Fibroblast of the aortic adventitia (primary cell): ENCODE data around the gene TMIE. TPM values are rescaled to one million over a fixed set of nuclear protein-coding genes. Genes with fewer than 3 reads are reported as not detected.

Experiments
- DNase-seq: peaks from one replicate; pipeline ENCODE4 v3.0.0-alpha.2; 2010; ENCODE audit warnings: low read depth
- H3K4me3 ChIP-seq: 2 replicates; pipeline ENCODE4 v1.5.1; 2011; ENCODE audit warnings: low read depth, mild to moderate bottlenecking, control low read depth, low read length, moderate library complexity
- total RNA-seq: library from RNA; depleted of rRNA; stranded (reverse); fragments of >200 nt; gene quantifications from 2 replicates; pipeline ENCODE4 v1.2.3, GENCODE V29; 2012; ENCODE audit warnings: low replicate concordance
- TF ChIP-seq, protein P1 (sequence below): IDR thresholded peaks from 2 replicates; pipeline ENCODE4 v1.5.1; 2011; ENCODE audit warnings: mild to moderate bottlenecking, low read length, control low read depth, inconsistent platforms; ENCODE audit not compliant: insufficient read depth

TMIE gene
- total RNA-seq, 1 donor, result not detected

DNA sequence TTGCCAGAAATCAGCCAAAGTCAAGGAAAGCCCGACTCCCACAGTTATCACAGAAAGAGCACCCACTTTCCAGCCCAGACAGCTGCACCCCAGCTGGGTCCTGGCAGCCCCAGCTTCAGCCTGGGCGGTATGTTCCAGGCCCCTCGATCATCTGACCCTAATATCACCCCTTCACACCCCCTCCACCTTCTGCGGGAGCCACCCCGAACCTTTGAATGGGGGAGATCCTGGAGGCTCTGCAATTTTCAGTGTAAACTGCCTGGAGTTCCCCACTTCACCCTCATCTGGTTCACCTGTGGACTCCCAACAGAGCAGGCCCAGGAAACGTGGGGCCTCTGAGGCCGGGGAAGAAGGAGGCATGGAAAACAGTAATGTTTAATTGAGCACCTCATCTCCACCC is 10.6 kb downstream of the TMIE start:
- no peak overlapping the region for H3K4me3 ChIP-seq
- TF ChIP-seq, protein P1, sequence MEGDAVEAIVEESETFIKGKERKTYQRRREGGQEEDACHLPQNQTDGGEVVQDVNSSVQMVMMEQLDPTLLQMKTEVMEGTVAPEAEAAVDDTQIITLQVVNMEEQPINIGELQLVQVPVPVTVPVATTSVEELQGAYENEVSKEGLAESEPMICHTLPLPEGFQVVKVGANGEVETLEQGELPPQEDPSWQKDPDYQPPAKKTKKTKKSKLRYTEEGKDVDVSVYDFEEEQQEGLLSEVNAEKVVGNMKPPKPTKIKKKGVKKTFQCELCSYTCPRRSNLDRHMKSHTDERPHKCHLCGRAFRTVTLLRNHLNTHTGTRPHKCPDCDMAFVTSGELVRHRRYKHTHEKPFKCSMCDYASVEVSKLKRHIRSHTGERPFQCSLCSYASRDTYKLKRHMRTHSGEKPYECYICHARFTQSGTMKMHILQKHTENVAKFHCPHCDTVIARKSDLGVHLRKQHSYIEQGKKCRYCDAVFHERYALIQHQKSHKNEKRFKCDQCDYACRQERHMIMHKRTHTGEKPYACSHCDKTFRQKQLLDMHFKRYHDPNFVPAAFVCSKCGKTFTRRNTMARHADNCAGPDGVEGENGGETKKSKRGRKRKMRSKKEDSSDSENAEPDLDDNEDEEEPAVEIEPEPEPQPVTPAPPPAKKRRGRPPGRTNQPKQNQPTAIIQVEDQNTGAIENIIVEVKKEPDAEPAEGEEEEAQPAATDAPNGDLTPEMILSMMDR, result no peak
- no peak for DNase-seq

DNA sequence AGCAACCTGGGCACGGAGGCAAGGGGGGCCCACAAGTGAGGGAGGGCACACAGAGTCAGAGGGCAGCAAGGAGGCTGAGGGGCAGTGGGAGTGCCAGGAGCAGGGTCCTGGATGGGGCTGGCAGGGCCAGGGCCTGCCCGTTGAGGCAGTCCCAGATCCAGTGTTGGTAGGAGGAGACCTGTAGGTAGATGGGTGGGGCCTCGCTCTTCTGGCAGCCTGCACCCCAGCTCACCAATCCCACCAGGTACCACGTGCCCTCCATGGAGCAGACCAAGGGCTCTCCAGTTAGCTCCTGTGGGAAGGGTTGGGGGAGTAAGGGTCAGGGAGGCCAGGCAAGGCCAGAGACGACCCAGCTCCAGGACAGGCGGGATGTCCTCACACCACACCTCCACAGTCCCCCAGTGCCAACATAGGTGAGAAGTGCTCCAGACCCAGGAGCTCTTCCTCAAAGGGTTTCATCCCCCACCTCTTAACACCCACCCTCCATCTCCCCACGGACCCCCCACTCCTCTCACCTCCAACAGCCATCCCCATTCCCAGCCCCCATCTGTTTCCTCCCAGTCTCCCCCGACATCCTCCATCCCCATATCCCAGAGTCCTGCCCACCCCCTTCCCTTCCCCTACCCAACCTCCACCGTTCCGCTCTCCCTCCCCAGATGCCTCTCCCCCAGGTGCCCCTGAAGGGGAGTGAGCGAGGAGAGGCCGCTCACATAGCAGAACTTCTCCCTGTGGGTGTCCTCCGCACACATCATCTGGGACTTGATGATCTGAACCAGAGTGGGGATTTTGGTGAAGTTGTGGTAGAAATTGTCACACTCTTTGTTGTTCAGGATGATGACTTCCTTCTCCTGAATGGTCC is 11.2 kb downstream of the TMIE start:
- no peak overlapping the region for H3K4me3 ChIP-seq
- no peak for DNase-seq
- TF ChIP-seq, protein P1, result no peak

DNA sequence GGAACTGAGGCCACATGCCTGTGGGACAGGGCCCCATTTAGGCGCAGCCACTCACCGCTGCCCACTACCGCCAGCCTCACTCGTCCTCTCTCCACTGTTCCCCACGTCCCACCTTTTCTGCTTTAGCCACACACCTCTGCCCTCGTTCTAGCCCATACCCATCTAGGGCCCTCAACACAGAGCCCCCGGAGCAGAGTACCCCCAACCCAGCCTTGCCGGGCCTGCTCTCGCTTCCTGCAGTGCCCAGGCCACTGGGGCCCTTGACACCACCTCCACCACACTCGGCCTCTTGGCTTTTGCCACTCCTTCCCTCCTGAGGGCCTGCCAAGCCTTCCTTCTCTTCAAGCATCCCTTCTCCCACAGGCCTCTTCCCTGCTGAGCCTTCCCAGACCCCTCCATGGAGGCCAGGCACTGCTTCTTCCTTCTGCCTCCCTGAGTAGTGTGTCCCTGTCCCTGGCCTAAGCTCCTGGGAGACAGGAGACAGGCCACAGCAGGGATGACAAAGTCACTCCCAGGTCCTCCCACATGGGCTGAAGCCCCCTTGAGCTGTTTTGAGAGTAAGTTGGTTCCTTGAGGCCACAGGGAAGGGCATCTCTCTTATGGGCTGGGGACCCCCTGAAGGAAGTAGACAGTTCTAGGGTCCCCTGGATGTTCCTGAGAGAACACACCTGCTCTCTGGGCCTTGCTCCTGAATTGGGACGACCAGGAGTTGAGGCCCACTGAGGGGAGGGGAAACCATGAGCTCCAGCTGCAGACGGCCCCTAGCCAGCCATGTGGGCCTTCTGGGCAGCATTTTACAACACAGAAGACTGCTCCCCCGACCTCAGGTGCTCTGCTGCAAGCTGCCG is 12.1 kb downstream of the TMIE start:
- TF ChIP-seq, protein P1, result no peak
- DNase-seq, result no peak
- H3K4me3 ChIP-seq, result no peak overlapping the region

DNA sequence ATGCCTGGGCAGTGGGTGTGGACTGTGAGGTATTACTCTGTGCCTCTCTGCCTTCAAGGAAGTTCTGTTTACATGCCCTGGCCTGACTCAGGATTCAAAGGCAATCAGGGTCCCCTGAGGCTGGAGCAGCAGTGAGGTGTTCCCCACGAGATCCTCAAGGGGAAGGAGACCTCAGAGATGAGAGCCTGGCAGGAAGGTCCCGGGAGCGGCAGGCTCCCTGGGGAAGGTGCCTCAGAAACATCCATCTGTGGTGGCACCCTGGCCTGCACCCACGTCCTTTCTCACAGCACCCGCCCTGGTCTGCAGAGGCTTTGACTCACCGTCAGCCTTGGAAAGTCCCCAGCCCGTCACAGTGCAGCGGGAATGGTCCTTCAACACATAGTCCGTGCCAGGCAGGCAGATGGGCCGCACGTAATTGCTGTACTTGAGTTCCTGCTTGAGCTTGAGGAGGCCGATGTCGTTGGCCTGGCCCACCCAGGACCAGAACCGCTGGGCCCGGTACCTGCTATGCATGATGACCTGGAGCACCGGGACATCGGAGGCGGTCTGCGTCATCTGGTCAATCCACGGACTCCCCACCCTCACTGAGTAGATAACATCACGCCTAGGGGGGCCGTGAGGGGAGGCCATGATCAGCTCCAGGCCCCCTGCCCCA is 12.8 kb downstream of the TMIE start:
- TF ChIP-seq, protein P1, result no peak
- H3K4me3 ChIP-seq, result no peak overlapping the region
- DNase-seq, result no peak

DNA sequence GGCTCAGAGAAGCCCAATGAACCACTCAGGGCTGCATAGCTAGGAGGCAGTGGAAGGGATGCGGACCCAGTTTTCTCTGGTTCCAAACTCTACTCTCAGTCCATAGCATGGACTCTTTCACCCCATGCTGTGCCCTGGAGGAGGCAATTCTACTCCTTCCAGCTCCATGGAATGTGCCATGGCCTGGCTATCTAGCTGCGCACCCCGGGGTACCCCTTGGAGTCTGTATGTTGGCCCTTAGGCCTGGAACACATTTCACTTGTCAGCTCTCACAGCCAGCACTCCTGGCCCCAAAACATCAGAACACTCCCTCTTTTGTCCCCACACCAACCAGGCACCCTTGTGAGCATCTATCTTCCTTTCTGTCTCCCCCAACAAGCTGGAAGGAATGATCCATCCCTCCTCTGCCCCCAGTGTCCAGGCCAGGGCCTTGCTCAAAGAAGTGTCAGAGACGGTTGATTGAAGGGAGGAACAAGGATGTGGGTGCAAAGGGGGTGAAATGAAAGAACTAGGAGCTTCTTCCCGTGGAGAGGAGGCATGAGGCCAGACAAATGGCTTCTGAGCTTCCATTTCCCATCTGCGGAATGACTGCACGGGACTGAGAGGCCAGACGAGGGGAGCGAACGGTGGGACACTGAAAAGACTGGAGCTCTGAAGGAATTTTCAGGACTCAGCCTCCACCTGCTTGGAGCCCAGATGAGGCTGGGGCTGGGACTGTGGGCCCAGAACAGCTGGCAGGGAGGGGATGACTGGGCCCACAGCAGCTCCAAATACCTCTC is 13.7 kb downstream of the TMIE start:
- TF ChIP-seq, protein P1, result no peak
- DNase-seq, result no peak
- H3K4me3 ChIP-seq, result no peak overlapping the region

DNA sequence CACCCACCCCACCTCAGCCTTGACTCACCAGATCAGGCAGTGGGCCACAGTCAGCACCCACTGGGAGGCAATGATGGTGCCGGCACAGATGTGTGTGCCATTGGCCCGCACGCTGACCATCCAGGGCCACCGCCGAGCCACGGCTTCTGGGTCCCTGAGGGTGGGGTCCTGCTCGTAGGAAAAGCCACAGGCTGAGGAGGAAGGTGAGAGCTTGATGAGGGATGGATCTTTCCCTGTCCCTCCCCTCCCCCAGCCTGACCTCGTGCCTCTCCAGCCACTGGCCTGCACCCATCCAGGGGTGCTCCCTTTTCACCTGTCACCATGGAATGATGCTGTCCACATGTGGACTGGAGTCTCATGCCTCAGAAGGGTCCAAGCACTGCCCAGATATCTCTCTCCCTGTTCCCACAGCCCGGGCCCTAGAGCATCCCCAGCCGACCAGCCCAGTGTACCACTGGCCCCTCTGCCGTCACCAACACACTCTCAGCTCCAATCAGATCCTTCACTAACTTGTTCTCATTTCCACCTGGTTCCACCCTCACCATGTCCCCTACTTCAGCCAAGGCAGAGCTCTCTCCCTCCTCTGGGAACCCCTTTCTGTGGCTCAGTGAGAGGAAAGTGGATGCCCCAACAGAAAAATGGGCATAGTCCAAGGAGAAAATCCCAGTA is 14.4 kb downstream of the TMIE start:
- TF ChIP-seq, protein P1, result no peak
- no peak overlapping the region for H3K4me3 ChIP-seq
- DNase-seq, result no peak
